ENCODE results near the gene CLCC1. TPM values are rescaled to one million over a fixed set of nuclear protein-coding genes. Genes with fewer than 3 reads are reported as not detected.
"Not testable (repeated sequence)": the region's sequence is repeated elsewhere in the genome, so short reads cannot be mapped to it uniquely, and the experiment has no call there.

Gene CLCC1, protein sequence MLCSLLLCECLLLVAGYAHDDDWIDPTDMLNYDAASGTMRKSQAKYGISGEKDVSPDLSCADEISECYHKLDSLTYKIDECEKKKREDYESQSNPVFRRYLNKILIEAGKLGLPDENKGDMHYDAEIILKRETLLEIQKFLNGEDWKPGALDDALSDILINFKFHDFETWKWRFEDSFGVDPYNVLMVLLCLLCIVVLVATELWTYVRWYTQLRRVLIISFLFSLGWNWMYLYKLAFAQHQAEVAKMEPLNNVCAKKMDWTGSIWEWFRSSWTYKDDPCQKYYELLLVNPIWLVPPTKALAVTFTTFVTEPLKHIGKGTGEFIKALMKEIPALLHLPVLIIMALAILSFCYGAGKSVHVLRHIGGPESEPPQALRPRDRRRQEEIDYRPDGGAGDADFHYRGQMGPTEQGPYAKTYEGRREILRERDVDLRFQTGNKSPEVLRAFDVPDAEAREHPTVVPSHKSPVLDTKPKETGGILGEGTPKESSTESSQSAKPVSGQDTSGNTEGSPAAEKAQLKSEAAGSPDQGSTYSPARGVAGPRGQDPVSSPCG
- 10 to 100 TPM; 15.1 to 15.5 TPM for total RNA-seq
- total RNA-seq, result 49.8 to 51.2 reads per million in 2 donors

DNA sequence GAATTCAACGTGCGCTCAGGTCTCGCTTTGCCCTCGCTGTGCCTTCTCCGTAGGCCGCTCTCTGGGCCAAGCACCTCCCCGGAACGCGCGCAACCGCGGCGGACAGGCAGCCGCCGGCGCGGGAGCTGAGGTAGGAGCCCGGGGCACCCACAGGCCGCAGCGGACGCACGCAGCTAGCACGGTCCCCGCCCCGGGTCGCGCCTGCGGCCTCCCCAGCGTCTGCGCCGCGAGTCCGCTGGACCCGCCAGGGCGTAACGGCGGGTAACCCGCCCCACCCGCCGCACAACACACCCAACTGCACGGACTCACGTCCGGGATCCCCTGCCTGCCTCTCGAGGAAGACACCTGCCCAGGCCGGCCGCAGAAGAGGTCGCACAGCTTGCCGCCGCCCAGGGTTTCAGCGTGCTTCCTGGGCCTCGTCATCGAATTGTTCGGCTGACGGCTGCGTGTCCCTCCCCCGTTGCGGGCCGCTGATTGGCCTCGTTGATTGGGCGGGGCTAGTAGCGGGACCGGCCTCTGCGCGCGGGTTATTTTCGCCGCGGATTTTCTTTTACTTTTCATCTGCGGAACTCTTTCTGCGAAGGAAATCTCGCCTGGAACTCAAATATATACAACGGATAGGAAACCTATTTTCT, at the start of gene CLCC1:
TSS of gene CLCC1 (minus strand) at position 433 of the 635 bp plus-strand sequence. CDS start 13,047 bp downstream, outside the sequence.
- DNase-seq (peak; percentile 87 to 89 (median 87)), ATAC-seq (peak; percentile 92)
- Mint-ChIP-seq H3K4me3 (peak within 1 kb of the TSS; percentile 92), H3K27me3 (no peaks in the 10 kb centered on the region), H3K4me1 (peaks cover 16% of the 10 kb centered on the region), H3K27ac (peak within 1 kb of the TSS; percentile 83), H3K36me3 (ENCODE audit: low read depth) (peaks cover 7% of the 10 kb centered on the region)
- no peaks in the 10 kb centered on the region for H3K9me3 ChIP-seq (ENCODE audit: control insufficient read depth, low read length, poor library complexity, severe bottlenecking)

DNA sequence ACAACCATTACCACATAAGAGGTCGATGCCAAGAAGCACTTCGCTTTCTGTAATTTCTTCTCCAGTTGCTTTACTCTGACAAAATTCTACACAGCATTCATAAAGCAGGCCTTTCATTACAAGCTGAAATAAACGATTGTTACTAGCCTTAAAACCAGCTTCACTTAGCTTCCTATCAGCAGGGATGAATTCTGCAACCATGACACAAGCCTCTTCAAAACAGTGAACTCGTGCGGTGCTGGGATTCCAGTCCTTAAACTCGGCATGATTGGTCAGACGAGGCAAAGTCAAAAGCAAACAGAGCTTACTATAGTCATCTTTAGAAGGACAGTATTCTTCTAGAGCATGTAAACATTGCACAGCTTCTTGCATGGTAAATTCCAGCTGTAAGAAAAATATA, 48.1 kb upstream of the CLCC1 start:
- no peak for DNase-seq
- H3K27ac Mint-ChIP-seq, result no peak overlapping the region
- peaks cover 7% of the 10 kb centered on the region for H3K36me3 Mint-ChIP-seq (ENCODE audit: low read depth)
- no peak overlapping the region for H3K4me3 Mint-ChIP-seq
- no peak for ATAC-seq
- no peaks in the 10 kb centered on the region for H3K9me3 ChIP-seq (ENCODE audit: control insufficient read depth, low read length, poor library complexity, severe bottlenecking)
- peaks cover 2% of the 10 kb centered on the region for H3K4me1 Mint-ChIP-seq
- no peaks in the 10 kb centered on the region for H3K27me3 Mint-ChIP-seq

DNA sequence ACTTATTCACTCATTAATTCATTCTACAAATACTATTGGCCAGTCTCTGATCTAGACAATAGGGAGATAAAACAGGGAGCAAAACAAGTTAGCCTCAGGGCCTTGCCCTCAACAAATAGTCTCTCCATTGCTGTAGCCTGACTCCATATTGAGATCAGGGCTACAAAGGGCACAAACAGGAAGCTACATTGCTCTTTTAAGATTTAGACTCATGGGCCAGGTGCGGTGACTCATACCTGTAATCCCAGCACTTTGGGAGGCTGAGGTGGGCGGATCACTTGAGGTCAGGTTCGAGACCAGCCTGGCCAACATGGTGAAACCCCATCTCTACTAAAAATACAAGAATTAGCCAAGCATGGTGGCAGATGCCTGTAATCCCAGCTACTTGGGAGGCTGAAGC, 33.3 kb upstream of the CLCC1 start:
- DNase-seq; H3K9me3 ChIP-seq (ENCODE audit: control insufficient read depth, low read length, poor library complexity, severe bottlenecking); H3K4me3 Mint-ChIP-seq; H3K4me1 Mint-ChIP-seq; H3K36me3 Mint-ChIP-seq (ENCODE audit: low read depth); ATAC-seq; H3K27ac Mint-ChIP-seq; H3K27me3 Mint-ChIP-seq: not testable (repeated sequence)

DNA sequence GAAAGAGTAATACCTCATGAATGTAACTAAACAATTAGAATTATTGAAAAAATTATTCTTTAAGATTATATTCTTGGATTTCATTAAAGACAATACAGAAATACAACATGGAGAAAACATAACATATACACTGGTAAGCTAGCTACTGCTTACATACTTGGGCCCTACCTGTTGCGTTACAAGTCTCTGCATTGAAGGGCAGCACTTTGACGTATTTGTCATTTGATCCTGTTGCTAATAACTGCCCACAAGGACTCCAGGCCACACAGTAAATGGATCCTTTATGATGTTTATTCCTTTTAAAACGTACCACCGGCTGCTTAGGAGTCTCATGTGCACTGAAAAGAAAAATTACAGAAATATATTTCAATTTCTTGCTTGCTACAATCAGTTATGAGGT, 19.8 kb upstream of the CLCC1 start:
- no peak overlapping the region for H3K27ac Mint-ChIP-seq
- H3K4me1 Mint-ChIP-seq, result peaks cover 14% of the 10 kb centered on the region
- no peak for DNase-seq
- no peak for ATAC-seq
- H3K9me3 ChIP-seq (ENCODE audit: control insufficient read depth, low read length, poor library complexity, severe bottlenecking), result no peaks in the 10 kb centered on the region
- H3K27me3 Mint-ChIP-seq, result no peaks in the 10 kb centered on the region
- no peak overlapping the region for H3K4me3 Mint-ChIP-seq
- H3K36me3 Mint-ChIP-seq (ENCODE audit: low read depth), result peaks cover 19% of the 10 kb centered on the region

DNA sequence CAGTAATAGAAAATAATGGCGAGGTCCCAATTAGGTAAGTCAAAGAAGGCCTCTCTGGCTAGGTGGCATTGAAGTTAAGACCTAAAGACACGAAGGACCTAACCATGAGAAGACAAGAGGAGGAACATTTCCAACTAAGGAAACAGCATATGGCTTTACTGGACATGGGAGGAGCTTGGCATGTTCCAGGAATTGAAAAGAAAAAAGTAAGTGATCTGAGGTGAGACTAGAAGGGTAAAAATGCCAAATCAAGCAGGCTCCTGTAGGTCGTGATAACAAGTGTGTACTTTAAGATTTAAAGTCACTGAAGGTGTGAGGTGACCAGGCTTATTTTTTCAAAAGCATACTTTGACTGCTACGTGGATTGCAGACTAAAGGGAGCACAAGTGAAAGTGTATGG, 13.4 kb upstream of the CLCC1 start:
- ATAC-seq, result no peak
- H3K9me3 ChIP-seq (ENCODE audit: control insufficient read depth, low read length, poor library complexity, severe bottlenecking), result no peaks in the 10 kb centered on the region
- DNase-seq, result no peak
- Mint-ChIP-seq H3K4me1 (peaks cover 16% of the 10 kb centered on the region), H3K27me3 (no peaks in the 10 kb centered on the region), H3K36me3 (ENCODE audit: low read depth) (peaks cover 27% of the 10 kb centered on the region), H3K4me3 (no peak overlapping the region), H3K27ac (no peak overlapping the region)

DNA sequence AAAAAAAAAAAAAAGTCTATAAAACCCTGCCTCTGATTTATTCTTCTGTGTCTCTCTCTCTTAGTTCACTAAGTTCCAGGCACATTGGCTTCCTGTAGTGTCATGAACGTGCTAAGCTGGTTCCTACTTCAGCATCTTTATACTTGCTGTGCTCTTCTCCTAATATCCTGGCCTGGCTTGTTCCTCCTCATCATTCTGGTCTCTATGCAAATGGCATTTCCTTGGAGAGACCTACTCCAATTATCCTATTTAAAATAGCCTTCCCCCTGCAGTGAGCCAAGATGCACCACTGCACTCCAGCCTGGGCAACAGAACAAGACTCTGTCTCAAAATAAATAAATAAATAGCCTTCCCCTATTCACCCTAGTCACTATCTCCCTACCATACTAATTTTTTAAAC, 9.7 kb upstream of the CLCC1 start:
- peaks cover 7% of the 10 kb centered on the region for H3K4me1 Mint-ChIP-seq
- DNase-seq, result no peak
- ATAC-seq, result no peak
- no peaks in the 10 kb centered on the region for H3K27me3 Mint-ChIP-seq
- H3K4me3 Mint-ChIP-seq, result no peak overlapping the region
- H3K36me3 Mint-ChIP-seq (ENCODE audit: low read depth), result peaks cover 21% of the 10 kb centered on the region
- peak overlapping the region; percentile 2 for H3K27ac Mint-ChIP-seq
- no peaks in the 10 kb centered on the region for H3K9me3 ChIP-seq (ENCODE audit: control insufficient read depth, low read length, poor library complexity, severe bottlenecking)

DNA sequence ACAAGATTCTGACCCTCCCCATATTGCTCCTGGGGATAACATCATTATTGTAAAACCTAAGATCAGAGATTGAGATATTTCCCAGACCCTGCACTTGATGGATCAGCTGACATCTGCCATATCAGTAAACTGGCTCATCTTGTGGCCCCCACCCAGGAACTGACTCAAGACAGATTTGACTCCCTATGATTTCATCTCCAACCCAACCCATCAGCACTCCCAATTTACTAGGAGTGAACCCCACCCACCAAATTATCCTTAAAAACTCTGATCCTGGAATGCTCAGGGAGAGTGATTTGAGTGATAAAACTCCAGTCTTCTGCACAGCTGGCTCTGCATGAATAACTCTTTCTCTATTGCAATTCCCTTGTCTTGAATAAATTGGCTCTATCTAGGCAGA, 6.1 kb upstream of the CLCC1 start:
- ATAC-seq (no peak), DNase-seq (no peak)
- H3K36me3 Mint-ChIP-seq (ENCODE audit: low read depth), result peaks cover 15% of the 10 kb centered on the region
- no peaks in the 10 kb centered on the region for H3K27me3 Mint-ChIP-seq
- peaks cover 4% of the 10 kb centered on the region for H3K4me1 Mint-ChIP-seq
- no peak overlapping the region for H3K27ac Mint-ChIP-seq
- H3K9me3 ChIP-seq (ENCODE audit: control insufficient read depth, low read length, poor library complexity, severe bottlenecking), result no peaks in the 10 kb centered on the region
- no peak overlapping the region for H3K4me3 Mint-ChIP-seq

DNA sequence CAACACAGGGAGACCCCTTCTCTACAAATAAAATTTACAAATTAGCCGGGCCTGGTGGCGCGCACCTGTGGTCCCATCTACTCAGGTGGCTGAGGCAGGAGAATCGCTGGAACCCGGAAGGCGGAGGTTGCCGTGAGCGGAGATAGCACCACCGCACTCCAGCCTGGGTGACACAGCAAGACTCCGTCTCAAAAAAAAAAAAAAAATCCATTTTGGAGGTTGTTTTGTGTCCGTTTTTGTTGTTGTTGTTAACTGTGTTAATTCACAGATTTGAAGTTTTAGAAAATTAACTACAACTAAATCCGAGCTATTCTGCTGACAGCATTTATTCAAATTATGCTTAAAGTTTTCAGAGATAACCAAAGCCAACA, 618 bp downstream of the CLCC1 start:
- Mint-ChIP-seq H3K4me3 (peak overlapping the region; percentile 92), H3K36me3 (ENCODE audit: low read depth) (peaks cover 9% of the 10 kb centered on the region), H3K27me3 (no peaks in the 10 kb centered on the region), H3K27ac (peak overlapping the region; percentile 83), H3K4me1 (peaks cover 18% of the 10 kb centered on the region)
- DNase-seq (peak in 1 of 3 donors; percentile 13), ATAC-seq (peak; percentile 9)
- no peaks in the 10 kb centered on the region for H3K9me3 ChIP-seq (ENCODE audit: control insufficient read depth, low read length, poor library complexity, severe bottlenecking)

DNA sequence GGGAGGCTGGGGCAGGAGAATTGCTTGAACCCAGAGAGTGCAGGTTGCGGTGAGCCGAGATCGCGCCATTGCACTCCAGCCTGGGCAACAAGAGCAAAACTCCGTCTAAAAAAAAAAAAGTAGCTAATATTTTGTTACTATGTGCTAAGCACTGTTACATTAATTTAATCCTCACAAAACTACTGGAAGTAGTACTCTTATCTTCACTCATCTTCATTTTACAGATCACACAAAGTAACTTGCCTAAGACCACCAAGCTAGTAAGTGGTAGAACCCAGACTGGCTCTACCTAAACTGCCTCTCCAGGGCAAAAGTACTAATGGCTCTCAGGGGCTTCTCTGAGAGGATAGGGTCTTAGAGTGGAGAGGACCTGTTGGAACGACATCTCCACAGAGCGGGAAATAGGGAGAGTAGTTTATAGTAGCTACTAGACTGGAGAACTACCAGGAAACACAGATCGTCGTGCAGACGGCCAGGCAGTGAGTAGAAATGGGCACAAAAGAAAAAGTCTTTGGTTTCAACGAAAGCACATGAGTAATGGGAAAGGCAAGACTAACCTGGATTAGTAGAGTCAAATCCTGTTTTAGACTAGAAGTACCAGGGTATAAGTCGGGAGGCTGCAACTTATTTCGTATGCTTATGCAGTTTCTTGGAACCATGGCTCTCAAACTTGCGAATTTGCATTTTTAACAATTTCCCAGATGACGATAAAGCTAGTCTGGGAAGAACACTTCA, 1.4 kb downstream of the CLCC1 start:
- Mint-ChIP-seq H3K4me3 (peak overlapping the region; percentile 92), H3K27ac (peak overlapping the region; percentile 83), H3K36me3 (ENCODE audit: low read depth) (peaks cover 11% of the 10 kb centered on the region), H3K4me1 (peaks cover 23% of the 10 kb centered on the region), H3K27me3 (no peaks in the 10 kb centered on the region)
- no peaks in the 10 kb centered on the region for H3K9me3 ChIP-seq (ENCODE audit: control insufficient read depth, low read length, poor library complexity, severe bottlenecking)
- no peak for ATAC-seq
- no peak for DNase-seq

DNA sequence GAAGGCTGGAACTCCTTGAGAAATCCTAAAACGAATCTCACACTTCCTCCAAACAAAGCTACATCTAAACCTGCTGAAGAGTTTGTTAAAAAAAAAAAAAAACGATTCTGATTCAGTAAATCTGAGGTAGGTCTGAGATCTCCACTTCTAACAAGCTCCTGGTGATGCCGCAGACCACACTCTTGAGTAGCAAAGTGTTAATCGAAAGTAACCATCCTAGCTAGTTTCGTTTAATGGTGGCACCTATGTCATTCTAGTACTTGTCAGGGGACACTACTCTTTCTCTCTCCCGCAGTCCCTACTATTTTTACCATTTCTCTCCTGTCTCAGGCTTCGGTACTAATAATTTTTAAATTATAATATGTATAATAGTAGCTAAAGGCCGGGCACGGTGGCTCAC, 2.1 kb downstream of the CLCC1 start:
- Mint-ChIP-seq H3K36me3 (ENCODE audit: low read depth) (peaks cover 11% of the 10 kb centered on the region), H3K4me1 (peaks cover 30% of the 10 kb centered on the region), H3K4me3 (no peak overlapping the region), H3K27me3 (no peaks in the 10 kb centered on the region), H3K27ac (no peak overlapping the region)
- no peak for DNase-seq
- H3K9me3 ChIP-seq (ENCODE audit: control insufficient read depth, low read length, poor library complexity, severe bottlenecking), result no peaks in the 10 kb centered on the region
- no peak for ATAC-seq

DNA sequence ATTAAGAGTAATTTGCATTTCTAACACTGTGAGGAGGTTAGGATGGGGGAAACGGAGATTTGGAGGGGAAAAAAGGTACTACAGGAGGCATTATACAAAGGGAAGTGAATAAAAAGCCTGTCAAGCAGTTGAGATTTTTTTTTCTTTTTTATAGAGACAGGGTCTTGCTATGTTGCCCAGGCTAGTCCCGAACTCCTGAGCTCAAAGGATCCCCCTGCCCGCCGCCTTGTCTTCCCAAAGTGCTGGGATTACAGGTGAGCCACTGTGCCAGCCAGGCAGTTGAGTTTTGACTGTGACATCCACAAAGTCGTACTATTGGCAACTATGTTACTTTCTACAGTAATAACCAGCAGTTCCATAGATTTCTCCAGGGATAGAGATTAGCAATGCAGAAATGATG, 2.6 kb downstream of the CLCC1 start:
- DNase-seq, result no peak
- Mint-ChIP-seq H3K4me3 (no peak overlapping the region), H3K36me3 (ENCODE audit: low read depth) (peaks cover 14% of the 10 kb centered on the region)

DNA sequence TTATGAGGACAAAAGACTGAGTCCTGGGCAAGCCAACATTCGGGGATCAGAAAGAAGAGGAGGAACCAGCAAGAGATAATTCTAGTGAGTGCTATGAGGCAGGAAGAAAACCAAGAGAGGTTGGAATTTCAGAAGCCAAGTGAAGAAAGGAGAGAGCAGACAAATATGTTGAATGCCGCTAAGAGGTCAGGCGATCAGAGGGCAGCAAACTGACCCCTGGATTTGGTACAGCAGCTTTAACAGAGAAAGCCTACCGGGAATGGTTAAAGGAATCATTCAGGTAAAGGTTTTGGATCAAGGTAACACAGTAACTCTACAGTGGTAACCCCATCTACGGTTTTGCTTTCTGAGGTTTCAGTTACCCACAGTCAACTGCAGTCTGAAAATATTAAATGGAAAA, 5.4 kb downstream of the CLCC1 start:
- H3K36me3 Mint-ChIP-seq (ENCODE audit: low read depth), result peaks cover 17% of the 10 kb centered on the region
- ATAC-seq (no peak), DNase-seq (no peak)
- H3K4me1 Mint-ChIP-seq, result peaks cover 45% of the 10 kb centered on the region
- peak overlapping the region; percentile 84 for H3K27ac Mint-ChIP-seq
- no peaks in the 10 kb centered on the region for H3K27me3 Mint-ChIP-seq
- H3K9me3 ChIP-seq (ENCODE audit: control insufficient read depth, low read length, poor library complexity, severe bottlenecking), result no peaks in the 10 kb centered on the region
- peak overlapping the region; percentile 57 for H3K4me3 Mint-ChIP-seq

More for the DNA sequence above, 2.6 kb downstream of the CLCC1 start:
- ATAC-seq, result no peak
- Mint-ChIP-seq H3K27me3 (no peaks in the 10 kb centered on the region), H3K27ac (no peak overlapping the region), H3K4me1 (peaks cover 34% of the 10 kb centered on the region)
- H3K9me3 ChIP-seq (ENCODE audit: control insufficient read depth, low read length, poor library complexity, severe bottlenecking), result no peaks in the 10 kb centered on the region

DNA sequence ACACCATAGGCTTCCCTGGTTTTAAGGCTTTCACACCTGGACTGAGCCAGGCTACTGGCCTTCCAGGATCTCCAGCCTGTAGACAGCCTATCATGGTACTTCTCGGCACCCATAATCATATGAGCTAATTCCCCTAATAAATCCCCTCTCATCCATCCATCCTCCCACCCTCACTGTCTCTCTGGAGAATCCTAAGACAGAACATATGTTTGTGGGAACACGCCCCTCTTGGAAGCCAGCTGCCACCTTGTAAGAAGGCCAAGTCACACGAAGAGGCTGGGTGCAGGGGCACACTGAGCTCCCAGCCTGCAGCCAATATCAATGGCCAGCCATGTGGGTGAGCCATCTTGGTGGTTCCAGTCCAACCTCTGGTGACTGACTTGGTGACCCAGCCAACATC, 7.4 kb downstream of the CLCC1 start:
- ATAC-seq, result no peak
- peaks cover 41% of the 10 kb centered on the region for H3K4me1 Mint-ChIP-seq
- peak overlapping the region; percentile 84 for H3K27ac Mint-ChIP-seq
- no peak for DNase-seq
- H3K9me3 ChIP-seq (ENCODE audit: control insufficient read depth, low read length, poor library complexity, severe bottlenecking), result no peaks in the 10 kb centered on the region
- H3K27me3 Mint-ChIP-seq, result no peaks in the 10 kb centered on the region
- H3K4me3 Mint-ChIP-seq, result no peak overlapping the region
- H3K36me3 Mint-ChIP-seq (ENCODE audit: low read depth), result peaks cover 17% of the 10 kb centered on the region

Data from T-helper 17 cell (primary cell).